K562 (cell line): ENCODE results near the gene GPATCH3. TPM values are rescaled to one million over a fixed set of nuclear protein-coding genes. Genes with fewer than 3 reads are reported as not detected.
A peak's percentile ranks its signal among the peaks of the same experiment; 100 is the strongest.

Experiments used
- BACH1 ChIP-seq: fragments of 200-800 bp; sonication (Bioruptor generic); IDR thresholded peaks from 2 replicates; pipeline ENCODE4 v1.6.1; 2016; ENCODE audit warnings: missing genetic modification characterization, missing compliant biosample characterization
- DNMT1 ChIP-seq: fragments of 450-650 bp; IDR thresholded peaks from 2 replicates; pipeline ENCODE4 v1.6.1; 2016; ENCODE audit warnings: antibody characterized with exemption, mild to moderate bottlenecking
- FOXM1 ChIP-seq, 2 experiments: fragments of 450-650 bp in 1 of 2; sonication (generic) in 1 of 2; formaldehyde crosslinking in 1 of 2; IDR thresholded peaks; 2 replicates each; pipeline versions ENCODE4 v1.6.1 to v1.9.0; 2017 to 2022; ENCODE audit warnings: low read depth in 2 of 2, mild to moderate bottlenecking in 2 of 2, missing genetic modification reagents in 1 of 2, moderate library complexity in 1 of 2
- MYC ChIP-seq, 2 experiments: fragments of 250-450 bp in 1 of 2; sonication (Bioruptor Pico) in 1 of 2; IDR thresholded peaks; 2 replicates each; pipeline versions ENCODE4 v1.5.1 to v1.6.1; 2012 to 2021; ENCODE audit warnings: low read depth in 2 of 2, borderline replicate concordance in 1 of 2, improper control_type of control experiment in 1 of 2, low read length in 1 of 2, mild to moderate bottlenecking in 1 of 2, moderate library complexity in 1 of 2
- THRAP3 ChIP-seq: fragments of 450-650 bp; IDR thresholded peaks from 2 replicates; pipeline ENCODE4 v1.6.1; 2016; ENCODE audit warnings: mild to moderate bottlenecking, inconsistent platforms, borderline replicate concordance
- XRCC5 ChIP-seq: fragments of 200-400 bp; formaldehyde crosslinking; IDR thresholded peaks from 2 replicates; pipeline ENCODE4 v1.6.1; 2017; ENCODE audit warnings: low read depth, mild to moderate bottlenecking, low read length
- polyA plus RNA-seq, 8 experiments: library from polyadenylated mRNA; depleted of rRNA in 4 of 8; stranded (reverse) in 5 of 8; unstranded in 3 of 8; fragments of >200 nt; fragmentation: Nextera tagmentation in 2 of 8; fragmentation: Illumina TruSeq in 1 of 8; extraction: Ambion mirVana in 2 of 8; extraction: Trizol in 1 of 8; gene quantifications; 2 replicates each; pipeline versions ENCODE4 v1.2.1 to v1.2.3, GENCODE V29; 2011 to 2014; ENCODE audit warnings: inconsistent platforms in 1 of 8, missing spikeins in 1 of 8
- total RNA-seq, 7 experiments: library from RNA; depleted of rRNA in 6 of 7; stranded (reverse); fragments of >200 nt in 6 of 7; fragmentation: Illumina TruSeq in 2 of 7; extraction: Trizol in 2 of 7; gene quantifications; 2 replicates each; pipeline versions ENCODE4 v1.2.1 to v1.2.3, GENCODE V29; 2011 to 2021; ENCODE audit warnings: low replicate concordance in 1 of 7
- TF ChIP-seq, protein P1 (sequence below): fragments of 450-650 bp; IDR thresholded peaks from 2 replicates; pipeline ENCODE4 v1.6.1; 2018; ENCODE audit not compliant: partially characterized antibody
- TF ChIP-seq, protein P2 (sequence below): fragments of 250-450 bp; sonication (Bioruptor Pico); IDR thresholded peaks from 2 replicates; pipeline ENCODE4 v1.5.0; 2022; ENCODE audit warnings: mild to moderate bottlenecking
- TF ChIP-seq, protein P3 (sequence below), 2 experiments: fragments of 450-650 bp in 1 of 2; sonication (generic) in 1 of 2; formaldehyde crosslinking in 1 of 2; IDR thresholded peaks; 2 replicates each; pipeline versions ENCODE4 v1.7.1 to v1.9.0; 2016 to 2022; ENCODE audit warnings: inconsistent platforms in 1 of 2, mild to moderate bottlenecking in 1 of 2, missing genetic modification reagents in 1 of 2

GPATCH3 gene
- total and polyA plus RNA-seq, 9 of the 15 experiments (the other 6 are each of a cell fraction or from before 2014, with no cell fraction given), result 1.6 to 23.0 (median 13.3) TPM

DNA sequence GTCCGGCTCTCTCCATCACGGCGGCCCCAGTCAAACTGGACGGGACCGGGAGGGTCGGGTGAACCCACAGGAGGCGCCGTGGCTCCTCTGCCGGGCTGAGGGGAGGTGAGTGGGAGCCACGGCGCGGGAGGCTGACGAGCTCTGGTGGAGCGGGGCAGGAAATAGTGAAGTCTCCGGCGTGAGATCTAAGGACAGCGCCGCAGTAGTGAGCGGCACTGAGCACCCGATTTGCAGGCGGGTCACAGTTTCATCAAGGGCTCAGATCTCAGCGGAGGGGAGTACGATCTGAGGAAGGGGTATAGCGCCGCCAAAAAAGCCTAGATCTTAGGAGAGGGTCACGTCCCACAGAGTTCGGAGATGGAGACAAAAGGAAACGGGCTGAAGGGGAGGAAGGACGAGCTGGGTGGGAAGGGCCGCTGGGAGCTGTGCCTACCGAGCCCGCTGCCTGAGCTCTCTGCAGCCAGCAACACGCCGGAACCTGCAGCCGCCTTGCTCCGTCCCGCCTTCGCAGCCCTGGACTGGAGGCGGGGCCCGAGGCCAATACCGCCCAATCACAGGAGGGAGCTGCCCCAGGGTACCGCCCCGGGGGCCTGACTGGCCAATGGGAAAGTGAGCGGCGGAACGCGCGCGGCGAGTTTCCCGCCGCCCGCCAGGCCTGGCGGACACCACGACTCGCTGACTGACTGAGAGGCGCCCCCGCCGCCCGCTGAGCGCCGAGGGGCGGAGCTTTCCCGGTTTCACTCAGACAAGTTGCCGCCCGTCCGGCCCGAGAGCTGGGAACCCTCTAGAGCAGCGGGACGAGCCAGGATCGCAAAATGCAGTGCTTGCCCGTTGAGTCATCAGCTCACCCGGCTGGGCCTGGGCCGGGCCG, 35.4 kb downstream of the GPATCH3 start (continued):
- TF ChIP-seq THRAP3, result no peak
- TF ChIP-seq, protein P1, sequence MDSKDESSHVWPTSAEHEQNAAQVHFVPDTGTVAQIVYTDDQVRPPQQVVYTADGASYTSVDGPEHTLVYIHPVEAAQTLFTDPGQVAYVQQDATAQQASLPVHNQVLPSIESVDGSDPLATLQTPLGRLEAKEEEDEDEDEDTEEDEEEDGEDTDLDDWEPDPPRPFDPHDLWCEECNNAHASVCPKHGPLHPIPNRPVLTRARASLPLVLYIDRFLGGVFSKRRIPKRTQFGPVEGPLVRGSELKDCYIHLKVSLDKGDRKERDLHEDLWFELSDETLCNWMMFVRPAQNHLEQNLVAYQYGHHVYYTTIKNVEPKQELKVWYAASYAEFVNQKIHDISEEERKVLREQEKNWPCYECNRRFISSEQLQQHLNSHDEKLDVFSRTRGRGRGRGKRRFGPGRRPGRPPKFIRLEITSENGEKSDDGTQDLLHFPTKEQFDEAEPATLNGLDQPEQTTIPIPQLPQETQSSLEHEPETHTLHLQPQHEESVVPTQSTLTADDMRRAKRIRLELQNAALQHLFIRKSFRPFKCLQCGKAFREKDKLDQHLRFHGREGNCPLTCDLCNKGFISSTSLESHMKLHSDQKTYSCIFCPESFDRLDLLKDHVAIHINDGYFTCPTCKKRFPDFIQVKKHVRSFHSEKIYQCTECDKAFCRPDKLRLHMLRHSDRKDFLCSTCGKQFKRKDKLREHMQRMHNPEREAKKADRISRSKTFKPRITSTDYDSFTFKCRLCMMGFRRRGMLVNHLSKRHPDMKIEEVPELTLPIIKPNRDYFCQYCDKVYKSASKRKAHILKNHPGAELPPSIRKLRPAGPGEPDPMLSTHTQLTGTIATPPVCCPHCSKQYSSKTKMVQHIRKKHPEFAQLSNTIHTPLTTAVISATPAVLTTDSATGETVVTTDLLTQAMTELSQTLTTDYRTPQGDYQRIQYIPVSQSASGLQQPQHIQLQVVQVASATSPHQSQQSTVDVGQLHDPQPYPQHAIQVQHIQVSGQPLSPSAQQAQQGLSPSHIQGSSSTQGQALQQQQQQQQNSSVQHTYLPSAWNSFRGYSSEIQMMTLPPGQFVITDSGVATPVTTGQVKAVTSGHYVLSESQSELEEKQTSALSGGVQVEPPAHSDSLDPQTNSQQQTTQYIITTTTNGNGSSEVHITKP, result peak; percentile 29
- TF ChIP-seq BACH1 (tag), result no peak
- no peak; the same call in 1 of the 2 replicates for TF ChIP-seq XRCC5
- TF ChIP-seq MYC (IDR thresholded peaks at IDR 0.05; ENCODE audit: low read depth, low read length), result peak; percentile 83
- TF ChIP-seq MYC (CRISPR knock-in tag; IDR thresholded peaks at IDR 0.05; ENCODE audit: borderline replicate concordance, low read depth), result peak; percentile 57; the same call in 1 of the 2 replicates
- TF ChIP-seq, protein P2, sequence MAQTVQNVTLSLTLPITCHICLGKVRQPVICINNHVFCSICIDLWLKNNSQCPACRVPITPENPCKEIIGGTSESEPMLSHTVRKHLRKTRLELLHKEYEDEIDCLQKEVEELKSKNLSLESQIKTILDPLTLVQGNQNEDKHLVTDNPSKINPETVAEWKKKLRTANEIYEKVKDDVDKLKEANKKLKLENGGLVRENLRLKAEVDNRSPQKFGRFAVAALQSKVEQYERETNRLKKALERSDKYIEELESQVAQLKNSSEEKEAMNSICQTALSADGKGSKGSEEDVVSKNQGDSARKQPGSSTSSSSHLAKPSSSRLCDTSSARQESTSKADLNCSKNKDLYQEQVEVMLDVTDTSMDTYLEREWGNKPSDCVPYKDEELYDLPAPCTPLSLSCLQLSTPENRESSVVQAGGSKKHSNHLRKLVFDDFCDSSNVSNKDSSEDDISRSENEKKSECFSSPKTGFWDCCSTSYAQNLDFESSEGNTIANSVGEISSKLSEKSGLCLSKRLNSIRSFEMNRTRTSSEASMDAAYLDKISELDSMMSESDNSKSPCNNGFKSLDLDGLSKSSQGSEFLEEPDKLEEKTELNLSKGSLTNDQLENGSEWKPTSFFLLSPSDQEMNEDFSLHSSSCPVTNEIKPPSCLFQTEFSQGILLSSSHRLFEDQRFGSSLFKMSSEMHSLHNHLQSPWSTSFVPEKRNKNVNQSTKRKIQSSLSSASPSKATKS (CRISPR knock-in tag), result no peak
- TF ChIP-seq FOXM1 (IDR thresholded peaks at IDR 0.05; ENCODE audit: low read depth), result no peak
- peak; percentile 87; the same call in 1 of the 2 replicates for TF ChIP-seq FOXM1 (CRISPR knock-in tag; IDR thresholded peaks at IDR 0.05; ENCODE audit: low read depth)
- TF ChIP-seq, protein P3, sequence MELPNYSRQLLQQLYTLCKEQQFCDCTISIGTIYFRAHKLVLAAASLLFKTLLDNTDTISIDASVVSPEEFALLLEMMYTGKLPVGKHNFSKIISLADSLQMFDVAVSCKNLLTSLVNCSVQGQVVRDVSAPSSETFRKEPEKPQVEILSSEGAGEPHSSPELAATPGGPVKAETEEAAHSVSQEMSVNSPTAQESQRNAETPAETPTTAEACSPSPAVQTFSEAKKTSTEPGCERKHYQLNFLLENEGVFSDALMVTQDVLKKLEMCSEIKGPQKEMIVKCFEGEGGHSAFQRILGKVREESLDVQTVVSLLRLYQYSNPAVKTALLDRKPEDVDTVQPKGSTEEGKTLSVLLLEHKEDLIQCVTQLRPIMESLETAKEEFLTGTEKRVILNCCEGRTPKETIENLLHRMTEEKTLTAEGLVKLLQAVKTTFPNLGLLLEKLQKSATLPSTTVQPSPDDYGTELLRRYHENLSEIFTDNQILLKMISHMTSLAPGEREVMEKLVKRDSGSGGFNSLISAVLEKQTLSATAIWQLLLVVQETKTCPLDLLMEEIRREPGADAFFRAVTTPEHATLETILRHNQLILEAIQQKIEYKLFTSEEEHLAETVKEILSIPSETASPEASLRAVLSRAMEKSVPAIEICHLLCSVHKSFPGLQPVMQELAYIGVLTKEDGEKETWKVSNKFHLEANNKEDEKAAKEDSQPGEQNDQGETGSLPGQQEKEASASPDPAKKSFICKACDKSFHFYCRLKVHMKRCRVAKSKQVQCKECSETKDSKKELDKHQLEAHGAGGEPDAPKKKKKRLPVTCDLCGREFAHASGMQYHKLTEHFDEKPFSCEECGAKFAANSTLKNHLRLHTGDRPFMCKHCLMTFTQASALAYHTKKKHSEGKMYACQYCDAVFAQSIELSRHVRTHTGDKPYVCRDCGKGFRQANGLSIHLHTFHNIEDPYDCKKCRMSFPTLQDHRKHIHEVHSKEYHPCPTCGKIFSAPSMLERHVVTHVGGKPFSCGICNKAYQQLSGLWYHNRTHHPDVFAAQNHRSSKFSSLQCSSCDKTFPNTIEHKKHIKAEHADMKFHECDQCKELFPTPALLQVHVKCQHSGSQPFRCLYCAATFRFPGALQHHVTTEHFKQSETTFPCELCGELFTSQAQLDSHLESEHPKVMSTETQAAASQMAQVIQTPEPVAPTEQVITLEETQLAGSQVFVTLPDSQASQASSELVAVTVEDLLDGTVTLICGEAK (IDR thresholded peaks at IDR 0.05), result peak; percentile 86
- TF ChIP-seq, protein P3 (CRISPR knock-in tag; IDR thresholded peaks at IDR 0.05), result no peak
- TF ChIP-seq DNMT1, result no peak
